Skeletal muscle cell (primary cell): Measurements from ENCODE around the gene LRBA.

ENCODE experiments used
- DNase-seq: peaks from one replicate; pipeline ENCODE4 v3.0.0-alpha.2; 2010; ENCODE audit warnings: low read depth
- H3K4me3 ChIP-seq: 2 replicates; pipeline ENCODE4 v1.5.1; 2011; ENCODE audit warnings: low read depth, mild to moderate bottlenecking, control low read depth, low read length, moderate library complexity

Gene LRBA

GRCh38 chr4:150650751-150651150 is 364.3 kb downstream of the LRBA start:
- no peak overlapping the region for H3K4me3 ChIP-seq
- no peak for DNase-seq

- H3K4me3 ChIP-seq, result no peak overlapping the region
These were observed 367.0 kb downstream of the LRBA start for GRCh38 chr4:150648123-150648522.

DNA sequence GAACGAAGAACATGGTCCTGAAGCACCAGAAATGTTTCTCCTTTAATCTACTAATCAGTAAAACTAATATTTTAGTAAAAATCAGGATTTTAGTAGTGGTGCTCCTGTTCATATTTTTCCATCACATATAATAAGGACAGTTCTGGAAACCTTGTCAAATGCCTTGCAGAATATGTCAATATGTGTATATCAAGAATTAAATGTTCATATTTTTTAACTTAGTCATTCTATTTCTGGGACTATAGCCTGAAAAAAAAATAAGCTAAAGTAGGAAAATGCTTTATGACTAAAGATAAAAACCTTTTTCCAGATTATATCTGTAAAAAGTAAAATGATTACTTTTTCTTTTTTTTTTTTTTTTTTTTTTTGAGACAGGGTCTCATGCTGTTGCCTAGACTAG is 368.1 kb downstream of the LRBA start:
- H3K4me3 ChIP-seq, result no peak overlapping the region
- DNase-seq, result no peak

More at GRCh38 chr4:150648123-150648522, 367.0 kb downstream of the LRBA start:
- DNase-seq, result no peak

DNA sequence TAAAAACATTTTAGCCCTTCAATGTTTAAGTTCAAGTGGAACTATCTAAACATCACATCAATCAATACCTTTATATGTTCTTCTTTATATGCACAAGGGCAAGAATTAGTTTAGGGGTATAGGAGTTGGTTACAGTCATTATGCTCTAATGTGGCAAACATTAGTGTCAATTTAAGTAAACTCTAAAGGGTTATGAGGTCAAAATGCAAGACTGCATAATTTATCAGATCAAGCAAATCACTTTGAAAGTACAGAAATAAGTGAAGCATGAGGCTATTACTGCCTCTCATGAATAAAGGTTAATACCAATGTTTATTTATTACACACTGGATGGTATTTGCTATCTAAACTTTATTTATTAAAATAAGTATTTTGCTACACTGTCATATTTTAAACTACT is 373.5 kb downstream of the LRBA start:
- no peak overlapping the region for H3K4me3 ChIP-seq
- DNase-seq, result no peak

DNA sequence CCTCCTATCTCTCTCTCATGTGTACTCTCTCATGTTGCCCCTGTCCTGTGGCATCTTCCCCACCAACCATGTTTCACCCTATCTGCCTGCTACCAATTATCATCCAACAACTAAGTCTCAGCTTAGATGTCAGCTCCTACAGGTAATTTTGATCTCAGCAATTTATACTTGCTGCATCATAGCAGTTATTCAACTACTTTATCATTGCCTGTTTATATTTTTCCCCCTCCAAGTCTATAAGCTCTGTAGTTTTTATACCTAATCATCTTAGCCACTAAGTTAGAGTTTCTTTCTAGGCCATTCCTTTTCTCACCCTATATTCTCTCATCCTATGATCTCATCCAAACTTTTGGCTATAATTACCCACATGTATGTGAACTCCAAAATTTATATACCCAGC is 382.4 kb downstream of the LRBA start:
- DNase-seq, result no peak
- no peak overlapping the region for H3K4me3 ChIP-seq

GRCh38 chr4:150628073-150628472 is 387.0 kb downstream of the LRBA start:
- no peak for DNase-seq
- H3K4me3 ChIP-seq, result no peak overlapping the region

GRCh38 chr4:150625033-150625432 is 390.1 kb downstream of the LRBA start:
- no peak overlapping the region for H3K4me3 ChIP-seq
- no peak for DNase-seq

DNA sequence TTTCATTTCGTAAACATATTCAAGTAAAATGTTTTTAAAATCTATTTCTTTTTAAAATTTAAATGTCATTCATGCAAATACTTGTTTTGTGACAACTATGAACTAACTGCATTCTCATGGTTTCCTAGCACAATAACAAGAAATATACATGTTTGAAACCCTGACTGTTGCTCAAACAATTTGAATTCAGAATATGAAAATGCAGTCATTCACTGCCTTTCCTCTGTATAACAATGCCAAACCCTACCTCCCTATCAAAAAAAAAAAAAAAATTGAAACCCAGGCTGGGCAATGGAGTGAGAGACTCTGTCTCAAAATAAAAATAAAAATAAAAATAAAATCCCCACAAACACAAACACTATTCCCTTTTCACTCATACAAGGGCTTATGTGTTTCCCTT is 391.0 kb downstream of the LRBA start:
- DNase-seq, result no peak
- no peak overlapping the region for H3K4me3 ChIP-seq

DNA sequence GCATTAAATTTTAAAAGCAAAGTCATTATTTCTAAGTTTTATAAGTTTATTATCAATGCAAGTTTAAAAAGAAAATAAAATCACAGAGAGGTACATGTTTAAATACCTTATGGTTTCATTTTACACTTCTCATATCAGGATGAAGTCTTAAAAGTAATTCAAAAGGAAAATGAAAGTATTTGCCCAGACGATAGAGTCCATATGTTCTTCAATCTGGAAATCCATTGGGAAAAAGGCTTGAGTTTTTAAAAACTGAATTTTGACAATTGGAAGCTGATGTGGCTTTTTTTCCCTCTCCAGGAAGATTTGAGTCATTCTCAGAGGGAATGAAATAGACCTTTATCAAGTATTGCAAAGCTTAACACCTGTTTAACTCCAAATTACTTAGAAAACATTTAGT is 396.0 kb downstream of the LRBA start:
- DNase-seq, result no peak
- H3K4me3 ChIP-seq, result no peak overlapping the region

DNA sequence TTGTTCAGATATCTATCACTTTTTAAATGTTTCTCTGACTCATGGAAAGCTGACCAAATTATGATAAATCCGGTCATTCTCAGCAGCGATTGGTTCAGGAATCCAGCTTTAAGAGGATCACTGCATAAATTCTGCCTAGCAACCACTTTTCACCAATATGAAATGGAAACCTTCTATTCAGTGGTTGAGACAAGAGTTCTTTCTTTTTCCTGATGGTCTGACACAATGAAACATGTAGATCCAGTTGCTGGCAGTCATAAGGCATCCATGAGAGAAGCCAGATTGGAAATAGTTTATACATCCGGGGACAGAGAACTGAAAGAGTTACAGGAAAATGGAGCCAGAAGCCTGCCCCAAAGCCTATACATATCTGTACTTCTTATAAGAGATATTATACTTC is 406.0 kb downstream of the LRBA start:
- no peak for DNase-seq
- no peak overlapping the region for H3K4me3 ChIP-seq

DNA sequence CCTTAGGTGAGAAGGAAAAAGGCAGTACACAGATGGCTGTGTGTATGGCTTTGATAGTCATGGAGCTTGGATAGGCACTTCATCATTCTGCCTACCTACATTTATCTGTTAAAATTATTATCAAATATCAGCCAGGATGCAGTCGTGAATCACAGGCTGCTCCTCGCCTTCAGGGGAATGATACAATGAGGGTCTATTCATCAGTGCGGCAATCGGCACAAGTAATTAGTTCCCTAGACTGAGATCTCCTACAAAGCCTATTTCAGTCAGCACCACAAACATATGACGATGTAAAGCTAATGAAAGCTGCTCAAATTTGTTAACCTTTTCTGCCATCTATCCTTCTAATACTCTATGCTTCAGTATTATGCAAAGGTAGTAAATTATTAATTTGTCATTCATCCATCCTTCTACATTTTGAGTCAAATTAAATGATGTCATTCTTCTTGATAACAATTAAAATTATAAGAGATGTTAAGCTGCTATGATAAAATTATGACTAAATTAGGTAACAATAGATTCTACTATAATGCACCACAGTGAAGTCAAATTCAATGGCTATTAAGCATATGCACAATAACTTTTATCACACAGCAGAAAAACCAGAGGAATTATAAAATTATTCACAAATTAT is 414.2 kb downstream of the LRBA start:
- no peak overlapping the region for H3K4me3 ChIP-seq
- no peak for DNase-seq

GRCh38 chr4:150599547-150599946 is 415.5 kb downstream of the LRBA start:
- no peak for DNase-seq
- H3K4me3 ChIP-seq, result no peak overlapping the region

GRCh38 chr4:150598909-150599308 is 416.2 kb downstream of the LRBA start:
- DNase-seq, result no peak
- no peak overlapping the region for H3K4me3 ChIP-seq

GRCh38 chr4:150593996-150594395 is 421.1 kb downstream of the LRBA start:
- DNase-seq, result no peak
- no peak overlapping the region for H3K4me3 ChIP-seq

DNA sequence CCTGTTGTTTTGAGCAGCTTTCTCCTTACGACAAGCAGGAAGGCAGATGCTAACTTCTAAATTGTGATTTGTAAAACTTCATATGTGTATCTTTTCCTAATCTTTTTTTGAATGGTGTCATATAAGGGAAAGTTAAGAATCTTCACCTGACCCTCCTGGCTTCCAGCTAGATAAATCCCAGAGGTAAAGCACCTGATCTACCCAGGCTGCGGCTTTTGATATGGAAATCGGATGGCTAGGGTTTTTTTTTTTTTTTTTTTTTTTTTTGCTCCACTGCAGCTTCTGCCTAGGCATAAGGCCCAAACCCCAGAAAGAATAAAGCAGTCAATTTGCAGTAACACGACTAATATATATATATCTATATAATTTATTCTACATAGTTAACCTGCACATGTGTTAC is 423.2 kb downstream of the LRBA start:
- H3K4me3 ChIP-seq, result no peak overlapping the region
- no peak for DNase-seq

GRCh38 chr4:150591406-150591805 is 423.7 kb downstream of the LRBA start:
- no peak overlapping the region for H3K4me3 ChIP-seq
- no peak for DNase-seq

DNA sequence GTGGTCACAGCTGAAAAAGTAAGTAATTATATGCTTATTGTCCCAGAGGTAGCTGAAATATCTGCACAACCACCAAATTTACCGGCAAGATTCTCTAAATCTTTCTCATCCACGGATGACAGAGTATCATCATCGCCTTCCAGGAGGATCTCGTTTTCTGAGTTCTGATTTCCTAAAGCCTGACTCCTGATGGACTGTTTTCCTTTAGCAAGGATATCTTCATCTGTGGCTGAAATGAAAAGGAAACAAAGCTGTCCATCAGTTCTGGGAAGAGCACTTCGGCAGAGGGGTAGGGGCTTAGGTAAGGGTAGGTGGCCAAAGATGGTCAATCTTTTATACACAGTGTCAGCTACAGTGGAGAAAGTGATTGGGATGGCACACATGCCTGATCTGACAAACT is 424.5 kb downstream of the LRBA start:
- H3K4me3 ChIP-seq, result no peak overlapping the region
- no peak for DNase-seq

- H3K4me3 ChIP-seq, result no peak overlapping the region
- DNase-seq, result no peak
These were observed 425.9 kb downstream of the LRBA start for GRCh38 chr4:150589157-150589556.

DNA sequence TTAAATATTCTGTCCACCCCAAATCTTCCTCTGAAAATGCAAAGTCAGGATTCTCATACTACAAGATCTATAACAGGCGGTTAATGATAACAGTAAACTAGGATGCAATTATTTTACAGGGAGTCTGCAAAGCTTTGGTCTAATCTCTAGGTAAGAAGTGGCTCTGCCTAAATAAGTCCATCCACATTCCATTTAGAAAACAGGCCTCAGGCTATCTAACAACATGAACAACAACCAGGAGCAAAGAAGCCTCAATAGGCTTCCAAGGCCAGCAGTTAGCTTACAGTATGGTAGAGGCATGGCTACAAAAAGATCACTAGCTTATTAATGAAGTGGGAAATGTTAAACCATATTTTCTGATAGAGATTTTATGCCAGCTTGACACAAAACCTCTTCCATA is 426.8 kb downstream of the LRBA start:
- DNase-seq, result no peak
- H3K4me3 ChIP-seq, result no peak overlapping the region

- no peak for DNase-seq
- no peak overlapping the region for H3K4me3 ChIP-seq
These were observed 428.8 kb downstream of the LRBA start for GRCh38 chr4:150586162-150586810.

DNA sequence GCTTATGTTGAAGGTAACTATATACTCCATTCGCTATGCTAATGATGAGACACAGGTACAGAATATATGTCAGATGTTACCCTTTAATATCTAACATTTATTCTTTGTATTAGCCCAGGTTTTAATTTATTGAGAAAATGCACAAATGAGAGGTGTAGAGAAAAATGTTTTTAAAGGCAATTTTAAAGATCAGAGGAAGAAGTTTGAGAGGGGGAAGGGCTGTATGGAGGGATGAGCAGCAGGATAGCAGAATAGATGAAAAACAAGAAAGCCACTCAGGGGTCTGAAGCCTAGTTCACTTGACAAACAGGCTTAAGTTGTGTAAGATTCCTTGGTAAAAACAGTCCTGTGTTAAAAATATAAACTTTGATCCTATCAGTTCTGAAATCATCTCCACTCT is 429.5 kb downstream of the LRBA start:
- DNase-seq, result no peak
- no peak overlapping the region for H3K4me3 ChIP-seq
